ENCODE measurements around the gene GTF2A1L. TPM values are rescaled to one million over a fixed set of nuclear protein-coding genes. Genes with fewer than 3 reads are reported as not detected.

Gene GTF2A1L
- total RNA-seq, 4 donors from 2014 or later = 0.16 to 1.8 TPM; not detected in 2

DNA sequence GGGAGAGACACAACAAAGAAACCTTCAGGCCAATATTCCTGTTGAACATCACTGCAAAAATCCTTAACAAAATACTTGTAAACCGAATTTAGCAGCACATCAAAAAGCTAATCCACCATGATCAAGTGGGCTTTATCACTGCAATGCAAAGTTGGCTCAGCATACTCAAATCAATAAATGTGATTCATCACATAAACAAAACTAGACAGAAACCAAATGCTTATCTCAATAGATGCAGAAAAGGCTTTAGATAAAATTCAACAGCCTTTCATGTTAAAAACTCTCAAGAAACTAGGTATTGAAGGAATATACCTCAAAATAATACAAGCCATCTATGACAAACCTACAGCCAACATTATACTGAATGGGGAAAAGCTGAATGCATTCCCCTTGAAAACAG lies 20.6 kb downstream of the GTF2A1L start:
- TF ChIP-seq, protein P1, sequence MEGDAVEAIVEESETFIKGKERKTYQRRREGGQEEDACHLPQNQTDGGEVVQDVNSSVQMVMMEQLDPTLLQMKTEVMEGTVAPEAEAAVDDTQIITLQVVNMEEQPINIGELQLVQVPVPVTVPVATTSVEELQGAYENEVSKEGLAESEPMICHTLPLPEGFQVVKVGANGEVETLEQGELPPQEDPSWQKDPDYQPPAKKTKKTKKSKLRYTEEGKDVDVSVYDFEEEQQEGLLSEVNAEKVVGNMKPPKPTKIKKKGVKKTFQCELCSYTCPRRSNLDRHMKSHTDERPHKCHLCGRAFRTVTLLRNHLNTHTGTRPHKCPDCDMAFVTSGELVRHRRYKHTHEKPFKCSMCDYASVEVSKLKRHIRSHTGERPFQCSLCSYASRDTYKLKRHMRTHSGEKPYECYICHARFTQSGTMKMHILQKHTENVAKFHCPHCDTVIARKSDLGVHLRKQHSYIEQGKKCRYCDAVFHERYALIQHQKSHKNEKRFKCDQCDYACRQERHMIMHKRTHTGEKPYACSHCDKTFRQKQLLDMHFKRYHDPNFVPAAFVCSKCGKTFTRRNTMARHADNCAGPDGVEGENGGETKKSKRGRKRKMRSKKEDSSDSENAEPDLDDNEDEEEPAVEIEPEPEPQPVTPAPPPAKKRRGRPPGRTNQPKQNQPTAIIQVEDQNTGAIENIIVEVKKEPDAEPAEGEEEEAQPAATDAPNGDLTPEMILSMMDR (IDR thresholded peaks at IDR 0.05 in 4 of 5, conservative IDR thresholded peaks at IDR 0.05 in 1 of 5) = no peak
- TF ChIP-seq POLR2A (IDR thresholded peaks at IDR 0.05) = no peak

DNA sequence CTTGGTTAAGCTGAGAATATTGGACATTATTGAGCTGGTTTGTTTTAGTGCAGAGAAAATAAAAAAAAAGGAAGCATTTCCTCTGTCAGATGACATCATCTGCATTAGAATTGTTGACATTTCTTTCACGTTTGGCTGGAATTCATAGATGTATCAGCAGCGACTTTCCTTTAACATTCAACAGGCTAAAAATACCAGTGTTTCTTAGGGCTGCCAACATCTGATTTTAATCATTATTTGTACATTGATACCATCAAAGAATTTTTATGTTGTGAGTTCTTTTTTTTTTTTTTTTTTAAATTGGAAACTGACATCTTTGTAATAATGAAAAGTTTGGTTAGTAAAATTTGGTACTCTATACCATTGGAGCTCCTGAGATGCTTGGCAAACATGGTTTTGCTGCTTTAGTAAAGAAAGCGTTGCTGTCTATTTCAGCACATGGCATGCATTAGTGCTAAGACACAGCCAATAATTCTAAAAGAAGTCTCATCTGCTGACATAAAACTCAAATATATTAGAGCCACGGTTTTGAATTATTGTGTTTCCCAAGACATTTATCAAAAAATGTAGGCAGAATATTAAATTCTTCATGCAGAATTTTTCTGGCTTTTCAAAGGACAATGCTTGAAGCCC lies 33.6 kb downstream of the GTF2A1L start:
- Histone ChIP-seq H3K4me3 (no peak overlapping the region), H3K4me1 (no peaks in the 10 kb centered on the region), H3K27me3 (no peaks in the 10 kb centered on the region), H3K27ac (no peak overlapping the region), H3K36me3 (no peaks in the 10 kb centered on the region), H3K9me3 (no peaks in the 10 kb centered on the region)
- DNase-seq (no peak), ATAC-seq (no peak)
- no peak for TF ChIP-seq POLR2A (IDR thresholded peaks at IDR 0.05)
- TF ChIP-seq, protein P1 (IDR thresholded peaks at IDR 0.05 in 4 of 5, conservative IDR thresholded peaks at IDR 0.05 in 1 of 5) = no peak
- intact Hi-C loops (cut with DNase I; ENCODE audit: low total_unique reads) (no loop called here), in situ Hi-C loops (cut with MboI; ENCODE audit: low sequenced_read_pairs in 4 of 4) (no loop called here)

More for the DNA sequence above, 20.6 kb downstream of the GTF2A1L start:
- H3K4me1 ChIP-seq = no peaks in the 10 kb centered on the region
- no peaks in the 10 kb centered on the region for H3K27me3 ChIP-seq
- no peaks in the 10 kb centered on the region for H3K36me3 ChIP-seq
- intact Hi-C loops (cut with DNase I; ENCODE audit: low total_unique reads) = no loop called here
- ATAC-seq (no peak), DNase-seq (no peak)
- no peak overlapping the region for H3K27ac ChIP-seq
- in situ Hi-C loops (cut with MboI; ENCODE audit: low sequenced_read_pairs in 4 of 4) = no loop called here
- peaks cover 0 to 4% (median 0%) of the 10 kb centered on the region in 3 donors for H3K9me3 ChIP-seq
- no peak overlapping the region for H3K4me3 ChIP-seq

DNA sequence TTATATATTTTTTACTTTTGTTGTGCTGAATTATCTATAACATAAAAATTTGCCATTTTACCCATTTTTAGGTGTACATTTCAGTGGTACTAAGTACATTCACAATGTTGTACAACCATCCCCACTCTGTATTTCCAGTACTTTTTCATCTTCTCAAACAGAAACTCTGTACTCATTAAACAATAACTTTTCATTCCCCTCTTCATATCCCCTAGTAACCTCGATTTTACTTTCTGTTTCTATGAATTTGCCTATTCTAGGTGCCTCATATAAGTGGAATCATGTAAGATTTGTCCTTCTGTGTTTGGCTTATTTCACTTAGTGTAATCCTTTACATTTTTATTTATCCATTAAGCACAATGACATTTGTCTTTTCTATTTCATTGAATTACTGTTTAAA lies 51.3 kb downstream of the GTF2A1L start:
- ATAC-seq = no peak
- intact Hi-C loops (cut with DNase I; ENCODE audit: low total_unique reads) = no loop called here

DNA sequence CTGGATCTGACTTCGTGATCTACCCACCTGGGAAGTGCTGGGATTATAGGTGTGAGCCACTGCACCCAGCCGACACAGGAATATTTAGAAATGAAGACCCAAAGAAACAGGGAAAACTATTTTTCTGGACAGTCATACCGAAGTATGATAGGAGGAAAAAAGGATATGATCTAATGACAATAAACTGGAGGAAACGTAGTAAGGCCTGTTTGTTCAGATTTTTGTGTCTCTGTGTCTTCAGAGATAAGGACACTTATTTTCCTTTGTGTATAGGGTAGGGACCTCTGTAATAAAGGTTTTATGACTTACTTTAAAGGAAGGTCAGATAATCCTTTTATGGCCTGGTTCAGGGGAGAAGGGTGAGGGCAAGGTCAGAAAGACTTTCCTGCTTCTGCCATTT lies 55.9 kb downstream of the GTF2A1L start:
- ATAC-seq (no peak), DNase-seq (no peak)
- intact Hi-C loops (cut with DNase I; ENCODE audit: low total_unique reads) (no loop called here), in situ Hi-C loops (cut with MboI; ENCODE audit: low sequenced_read_pairs in 4 of 4) (no loop called here)
- H3K36me3 ChIP-seq = no peaks in the 10 kb centered on the region
- H3K4me1 ChIP-seq = no peaks in the 10 kb centered on the region
- TF ChIP-seq, protein P1 (IDR thresholded peaks at IDR 0.05 in 4 of 5, conservative IDR thresholded peaks at IDR 0.05 in 1 of 5) = no peak
- TF ChIP-seq POLR2A (IDR thresholded peaks at IDR 0.05) = no peak
- no peaks in the 10 kb centered on the region for H3K27me3 ChIP-seq
- no peak overlapping the region for H3K27ac ChIP-seq
- H3K9me3 ChIP-seq = no peaks in the 10 kb centered on the region
- H3K4me3 ChIP-seq = no peak overlapping the region

More for the DNA sequence above, 51.3 kb downstream of the GTF2A1L start:
- no peak for DNase-seq
- H3K9me3 ChIP-seq = no peaks in the 10 kb centered on the region
- H3K4me1 ChIP-seq = no peaks in the 10 kb centered on the region
- in situ Hi-C loops (cut with MboI; ENCODE audit: low sequenced_read_pairs in 4 of 4) = no loop called here
- no peaks in the 10 kb centered on the region for H3K36me3 ChIP-seq
- H3K27ac ChIP-seq = no peak overlapping the region
- H3K4me3 ChIP-seq = no peak overlapping the region
- TF ChIP-seq, protein P1 (IDR thresholded peaks at IDR 0.05 in 4 of 5, conservative IDR thresholded peaks at IDR 0.05 in 1 of 5) = no peak
- no peak for TF ChIP-seq POLR2A (IDR thresholded peaks at IDR 0.05)
- H3K27me3 ChIP-seq = no peaks in the 10 kb centered on the region

DNA sequence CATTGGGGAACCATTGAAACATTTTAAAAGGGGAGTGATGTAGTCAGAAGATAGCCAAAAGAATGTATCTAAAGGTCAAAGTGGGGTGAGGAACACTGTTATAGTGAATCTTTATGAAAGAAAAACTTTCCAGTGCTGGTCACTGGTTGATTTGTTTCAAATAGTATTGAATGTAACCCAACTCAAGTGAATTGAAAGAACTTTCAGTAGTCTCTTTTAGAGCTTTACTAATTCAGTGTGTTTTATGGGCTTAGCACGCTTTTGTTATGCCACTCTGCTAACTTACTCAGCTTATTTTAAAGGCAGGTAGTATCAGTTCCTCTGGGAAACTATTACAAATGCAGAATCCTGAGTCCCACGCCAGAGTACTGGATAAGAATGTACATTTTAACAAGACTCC lies 57.3 kb downstream of the GTF2A1L start:
- Histone ChIP-seq H3K36me3 (no peaks in the 10 kb centered on the region), H3K4me1 (no peaks in the 10 kb centered on the region), H3K9me3 (no peaks in the 10 kb centered on the region), H3K27ac (no peak overlapping the region), H3K27me3 (no peaks in the 10 kb centered on the region), H3K4me3 (no peak overlapping the region)
- intact Hi-C loops (cut with DNase I; ENCODE audit: low total_unique reads) = no loop called here
- ATAC-seq (no peak), DNase-seq (no peak)
- TF ChIP-seq POLR2A (IDR thresholded peaks at IDR 0.05) = no peak
- TF ChIP-seq, protein P1 (IDR thresholded peaks at IDR 0.05 in 4 of 5, conservative IDR thresholded peaks at IDR 0.05 in 1 of 5) = no peak
- in situ Hi-C loops (cut with MboI; ENCODE audit: low sequenced_read_pairs in 4 of 4) = no loop called here

Data from gastrocnemius medialis (tissue), 4 donors.